HFF-Myc (cell line): ENCODE data around the gene ITGAE.

ENCODE experiments used
- DNase-seq: peaks from one replicate; pipeline ENCODE4 v3.0.0-alpha.2; 2011; ENCODE audit warnings: low read depth; ENCODE audit errors: extremely low read depth
- H3K4me3 ChIP-seq: replicated peaks from 2 replicates; pipeline ENCODE4 v1.5.1; 2011; ENCODE audit warnings: low read depth, mild to moderate bottlenecking, control low read depth, low read length
- TF ChIP-seq, protein P1 (sequence below): IDR thresholded peaks from 2 replicates; pipeline ENCODE4 v1.5.1; 2012; ENCODE audit warnings: mild to moderate bottlenecking, low read depth, low read length, control low read depth; ENCODE audit errors: missing control alignments

The ITGAE gene

DNA sequence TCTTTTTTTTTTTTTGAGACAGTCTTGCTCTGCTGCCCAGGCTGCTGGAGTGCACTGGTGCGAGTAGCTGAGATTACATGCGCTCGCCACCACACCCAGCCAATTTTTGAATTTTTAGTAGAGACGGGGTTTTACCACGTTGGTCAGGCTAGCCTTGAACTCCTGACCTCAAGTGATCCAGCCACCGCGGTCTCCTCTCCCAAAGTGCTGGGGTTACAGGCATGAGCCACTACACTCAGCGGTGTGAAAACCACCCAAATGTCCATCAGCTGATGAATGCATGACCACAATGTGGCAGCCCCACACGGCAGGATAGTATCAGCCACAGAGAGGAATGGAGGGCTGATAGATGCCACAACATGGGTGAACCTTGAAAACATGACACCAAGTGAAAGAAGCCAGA is 107.2 kb downstream of the ITGAE start:
- DNase-seq = no peak
- TF ChIP-seq, protein P1, sequence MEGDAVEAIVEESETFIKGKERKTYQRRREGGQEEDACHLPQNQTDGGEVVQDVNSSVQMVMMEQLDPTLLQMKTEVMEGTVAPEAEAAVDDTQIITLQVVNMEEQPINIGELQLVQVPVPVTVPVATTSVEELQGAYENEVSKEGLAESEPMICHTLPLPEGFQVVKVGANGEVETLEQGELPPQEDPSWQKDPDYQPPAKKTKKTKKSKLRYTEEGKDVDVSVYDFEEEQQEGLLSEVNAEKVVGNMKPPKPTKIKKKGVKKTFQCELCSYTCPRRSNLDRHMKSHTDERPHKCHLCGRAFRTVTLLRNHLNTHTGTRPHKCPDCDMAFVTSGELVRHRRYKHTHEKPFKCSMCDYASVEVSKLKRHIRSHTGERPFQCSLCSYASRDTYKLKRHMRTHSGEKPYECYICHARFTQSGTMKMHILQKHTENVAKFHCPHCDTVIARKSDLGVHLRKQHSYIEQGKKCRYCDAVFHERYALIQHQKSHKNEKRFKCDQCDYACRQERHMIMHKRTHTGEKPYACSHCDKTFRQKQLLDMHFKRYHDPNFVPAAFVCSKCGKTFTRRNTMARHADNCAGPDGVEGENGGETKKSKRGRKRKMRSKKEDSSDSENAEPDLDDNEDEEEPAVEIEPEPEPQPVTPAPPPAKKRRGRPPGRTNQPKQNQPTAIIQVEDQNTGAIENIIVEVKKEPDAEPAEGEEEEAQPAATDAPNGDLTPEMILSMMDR = no peak
- H3K4me3 ChIP-seq = no peak overlapping the region

DNA sequence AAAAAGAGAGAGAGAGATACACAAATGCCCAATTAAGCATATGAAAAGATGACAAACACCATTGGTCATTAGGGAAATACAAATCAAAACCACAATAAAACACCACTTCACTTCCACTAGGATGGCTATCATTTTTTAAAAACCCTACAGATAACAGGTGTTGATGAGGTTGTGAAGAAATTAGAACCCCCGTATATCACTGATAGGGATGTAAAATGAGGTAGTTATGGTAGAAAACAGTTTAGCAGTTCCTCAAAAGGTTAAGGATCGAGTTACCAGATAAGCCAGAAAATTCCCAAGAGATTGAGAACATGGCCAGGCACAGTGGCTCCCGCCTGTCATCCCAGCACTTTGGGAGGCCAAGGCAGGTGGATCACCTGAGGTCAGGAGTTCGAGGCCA is 107.8 kb downstream of the ITGAE start:
- DNase-seq = no peak
- H3K4me3 ChIP-seq = no peak overlapping the region

DNA sequence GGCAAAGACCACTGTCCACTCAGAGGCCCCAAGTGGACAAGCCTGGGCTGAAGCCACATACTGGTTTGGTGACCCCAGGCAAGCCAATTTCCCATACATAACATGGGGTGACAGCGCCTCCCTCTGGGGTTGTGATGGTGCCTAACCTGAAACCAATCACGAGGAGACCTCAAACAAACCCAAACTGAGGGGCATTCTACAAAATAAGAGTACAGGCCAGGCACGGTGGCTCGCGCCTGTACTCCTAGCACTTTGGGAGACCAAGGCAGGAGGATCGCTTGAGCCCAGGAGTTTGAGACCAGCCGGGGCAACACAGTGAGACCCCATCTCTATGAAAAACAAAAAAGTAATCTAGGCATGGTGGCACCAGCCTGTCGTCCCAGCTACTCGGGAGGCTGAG is 108.6 kb downstream of the ITGAE start:
- TF ChIP-seq, protein P1 = no peak
- no peak for DNase-seq
- no peak overlapping the region for H3K4me3 ChIP-seq

More for the DNA sequence above, 107.8 kb downstream of the ITGAE start:
- TF ChIP-seq, protein P1 = no peak

DNA sequence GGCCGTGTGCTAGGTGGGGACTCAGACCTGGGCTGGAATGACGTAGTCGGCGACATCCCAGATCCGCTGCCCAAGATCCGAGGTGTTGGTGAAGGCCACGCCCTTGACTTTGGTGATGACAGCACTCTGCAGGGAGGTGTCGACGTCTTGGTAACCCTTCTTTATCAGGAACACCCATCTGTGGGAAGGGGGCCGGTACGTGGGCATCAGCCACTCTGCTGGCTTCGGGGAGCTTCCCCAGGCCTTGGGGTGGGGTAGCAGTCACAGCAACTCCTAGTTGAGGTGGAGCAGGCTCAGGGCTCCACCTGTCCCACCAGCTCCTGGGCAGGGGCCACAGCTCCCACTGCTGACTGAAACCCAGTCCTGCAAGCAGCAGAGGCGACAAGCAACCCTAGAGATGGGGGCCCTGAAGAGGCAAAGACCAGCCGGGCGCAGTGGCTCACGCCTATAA is 109.3 kb downstream of the ITGAE start:
- TF ChIP-seq, protein P1 = no peak
- DNase-seq = no peak
- no peak overlapping the region for H3K4me3 ChIP-seq

DNA sequence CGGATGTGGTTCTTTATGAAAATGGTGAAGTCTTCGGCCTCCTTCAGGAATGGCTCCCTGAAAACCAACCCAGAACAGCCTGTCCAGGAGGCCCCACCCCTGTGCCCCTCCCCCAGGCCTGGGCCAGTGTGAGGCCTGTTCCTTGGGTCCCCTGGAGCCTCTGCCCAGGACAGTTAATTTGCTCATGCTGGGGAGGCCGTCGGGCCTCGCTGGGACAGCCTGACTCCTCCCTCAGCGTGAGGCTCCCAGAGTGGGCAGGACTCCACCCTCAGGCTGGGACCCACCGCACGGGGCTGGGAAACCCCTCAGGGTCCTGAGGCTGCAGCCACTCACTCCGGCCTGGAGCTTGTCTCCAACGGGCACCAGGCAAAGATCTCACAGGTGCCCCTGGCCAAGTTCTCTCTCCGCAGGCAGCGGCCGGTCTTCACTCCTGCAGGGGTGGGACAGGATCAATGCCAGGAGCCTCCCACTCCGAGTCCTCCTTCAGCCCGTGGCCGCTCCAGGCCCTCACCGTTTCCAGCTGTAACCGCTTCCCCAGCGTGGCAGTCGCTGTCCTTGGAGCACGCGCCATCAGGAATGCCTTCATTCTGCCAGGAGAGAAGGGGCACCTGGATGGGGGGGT is 110.8 kb downstream of the ITGAE start:
- TF ChIP-seq, protein P1 = no peak
- H3K4me3 ChIP-seq = no peak overlapping the region
- DNase-seq = no peak

DNA sequence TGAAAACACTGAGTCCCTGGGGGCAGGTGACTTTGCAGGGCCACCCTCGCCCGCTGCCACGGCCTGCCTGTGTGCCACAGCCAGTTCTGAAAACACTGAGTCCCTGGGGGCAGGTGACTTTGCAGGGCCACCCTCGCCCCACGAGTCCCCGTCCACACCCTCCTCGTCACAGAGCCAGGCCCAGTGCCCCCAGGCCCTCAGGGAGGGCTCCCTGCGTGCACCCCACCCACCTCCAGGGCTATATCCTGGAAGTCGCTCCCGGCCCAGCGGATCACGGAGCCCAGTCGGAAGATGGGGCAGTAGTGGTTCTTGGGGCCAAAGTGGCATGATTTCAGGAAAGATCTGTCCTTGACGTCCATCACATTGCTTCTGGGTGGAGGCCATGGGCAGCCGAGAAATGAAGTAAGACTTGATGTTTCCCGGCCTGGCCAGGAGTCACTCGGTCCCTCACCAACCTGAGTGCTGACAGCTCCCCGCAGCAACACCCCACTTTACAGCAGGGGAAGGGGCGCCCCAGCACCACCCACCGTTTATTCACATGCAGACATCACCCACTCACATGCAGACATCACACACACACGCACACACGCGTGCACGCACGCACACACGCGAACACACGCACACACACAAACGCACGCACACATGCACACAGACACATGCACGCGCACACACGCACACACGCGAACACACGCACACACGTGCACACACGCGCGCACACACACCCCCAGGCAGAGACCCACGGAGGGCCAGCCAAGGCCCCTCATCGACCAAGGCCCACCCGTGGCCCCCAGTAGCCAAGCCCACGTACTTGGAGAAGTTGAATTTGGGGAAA is 111.5 kb downstream of the ITGAE start:
- no peak overlapping the region for H3K4me3 ChIP-seq
- TF ChIP-seq, protein P1 = no peak
- no peak for DNase-seq
